WTC11 (cell line): ENCODE results near the gene ORM1. TPM values are rescaled to one million over a fixed set of nuclear protein-coding genes. Genes with fewer than 3 reads are reported as not detected.

Experiments used
- ATAC-seq: fragments of 200-7000 bp; cut with Tn5 transposase; 2 replicates; pipeline ENCODE4 v1.10.0; 2021; ENCODE audit warnings: mild to moderate bottlenecking, moderate library complexity
- CTCF ChIA-PET: fragments of 300-600 bp; sonication (Branson Sonifier 250); formaldehyde crosslinking; loops from one replicate; lab custom pipeline; 2021; ENCODE audit warnings: antibody characterized with exemption; lab: Charles Lee
- POLR2A ChIA-PET: fragments of 350-600 bp; sonication (Branson Sonifier 250); formaldehyde crosslinking; loops from one replicate; lab custom pipeline; 2021; ENCODE audit warnings: antibody characterized with exemption; lab: Charles Lee
- DNase-seq: peaks from one replicate; pipeline ENCODE4 v3.0.0; 2021; ENCODE audit warnings: low spot score
- H3K27ac Mint-ChIP-seq: 2 replicates; pipeline ENCODE4 v1.8.0; 2021; ENCODE audit warnings: mixed read lengths
- H3K27me3 Mint-ChIP-seq: 2 replicates; pipeline ENCODE4 v1.8.0; 2021; ENCODE audit warnings: low read depth, mild to moderate bottlenecking, moderate library complexity, mixed read lengths
- H3K36me3 Mint-ChIP-seq: 2 replicates; pipeline ENCODE4 v1.8.0; 2021; ENCODE audit warnings: mixed read lengths
- H3K4me1 Mint-ChIP-seq: 2 replicates; pipeline ENCODE4 v1.8.0; 2022; ENCODE audit warnings: mixed read lengths
- H3K4me3 Mint-ChIP-seq: 2 replicates; pipeline ENCODE4 v1.8.0; 2021; ENCODE audit warnings: mild to moderate bottlenecking, moderate library complexity, mixed read lengths
- H3K9me3 Mint-ChIP-seq: 2 replicates; pipeline ENCODE4 v1.8.0; 2021; ENCODE audit warnings: mixed read lengths
- ATF2 ChIP-seq: sonication (generic); formaldehyde crosslinking; IDR thresholded peaks from 2 replicates; pipeline ENCODE4 v1.8.1; 2022; ENCODE audit warnings: low read depth, missing genetic modification reagents, borderline replicate concordance
- ATF6 ChIP-seq: sonication (generic); formaldehyde crosslinking; IDR thresholded peaks from 2 replicates; pipeline ENCODE4 v1.8.1; 2023; ENCODE audit warnings: mild to moderate bottlenecking, missing genetic modification reagents
- CREB1 ChIP-seq: sonication (generic); formaldehyde crosslinking; IDR thresholded peaks from 2 replicates; pipeline ENCODE4 v1.8.0; 2023; ENCODE audit warnings: mild to moderate bottlenecking, missing genetic modification reagents
- E2F5 ChIP-seq: sonication (generic); formaldehyde crosslinking; IDR thresholded peaks from 2 replicates; pipeline ENCODE4 v1.8.1; 2022; ENCODE audit warnings: mild to moderate bottlenecking, moderate library complexity, missing genetic modification reagents
- ERG ChIP-seq: fragments of 250-450 bp; sonication (Bioruptor Pico); IDR thresholded peaks from 2 replicates; pipeline ENCODE4 v1.8.0; 2021; ENCODE audit warnings: mild to moderate bottlenecking
- ESRRA ChIP-seq: sonication (generic); formaldehyde crosslinking; IDR thresholded peaks from 2 replicates; pipeline ENCODE4 v1.8.1; 2022; ENCODE audit warnings: mild to moderate bottlenecking, missing genetic modification reagents, borderline replicate concordance
- FOXK1 ChIP-seq: sonication (generic); formaldehyde crosslinking; IDR thresholded peaks from 2 replicates; pipeline ENCODE4 v1.8.0; 2022; ENCODE audit warnings: mild to moderate bottlenecking, moderate library complexity, missing genetic modification reagents
- GRHL2 ChIP-seq: fragments of 250-450 bp; sonication (Bioruptor Pico); IDR thresholded peaks from 2 replicates; pipeline ENCODE4 v1.8.0; 2022; ENCODE audit warnings: mild to moderate bottlenecking, moderate library complexity; ENCODE audit not compliant: insufficient replicate concordance, severe bottlenecking
- HMGA2 ChIP-seq: fragments of 250-450 bp; sonication (Bioruptor Pico); IDR thresholded peaks from 2 replicates; pipeline ENCODE4 v1.4.0; 2021; ENCODE audit warnings: mild to moderate bottlenecking, moderate library complexity
- JAZF1 ChIP-seq: fragments of 250-450 bp; sonication (Bioruptor Pico); IDR thresholded peaks from 2 replicates; pipeline ENCODE4 v1.9.0; 2021; ENCODE audit warnings: moderate library complexity, mild to moderate bottlenecking, inconsistent platforms
- MAX ChIP-seq: sonication (generic); formaldehyde crosslinking; IDR thresholded peaks from 2 replicates; pipeline ENCODE4 v1.8.0; 2022; ENCODE audit warnings: mild to moderate bottlenecking, missing genetic modification reagents
- MLX ChIP-seq: sonication (generic); formaldehyde crosslinking; IDR thresholded peaks from 2 replicates; pipeline ENCODE4 v1.8.1; 2023; ENCODE audit warnings: mild to moderate bottlenecking, missing genetic modification reagents, moderate library complexity
- MYBL2 ChIP-seq: sonication (generic); formaldehyde crosslinking; IDR thresholded peaks from 2 replicates; pipeline ENCODE4 v1.8.1; 2023; ENCODE audit warnings: mild to moderate bottlenecking, moderate library complexity, missing genetic modification reagents
- PRRX2 ChIP-seq: fragments of 250-450 bp; sonication (Bioruptor Pico); IDR thresholded peaks from 2 replicates; pipeline ENCODE4 v1.8.0; 2021; ENCODE audit warnings: mild to moderate bottlenecking
- RELA ChIP-seq: sonication (generic); formaldehyde crosslinking; IDR thresholded peaks from 2 replicates; pipeline ENCODE4 v1.8.1; 2022; ENCODE audit warnings: missing genetic modification reagents, mild to moderate bottlenecking, borderline replicate concordance
- USF1 ChIP-seq: sonication (generic); formaldehyde crosslinking; IDR thresholded peaks from 2 replicates; pipeline ENCODE4 v1.8.0; 2022; ENCODE audit warnings: mild to moderate bottlenecking, missing genetic modification reagents
- ZMAT4 ChIP-seq: fragments of 250-450 bp; sonication (Bioruptor Pico); IDR thresholded peaks from 2 replicates; pipeline ENCODE4 v1.9.0; 2021; ENCODE audit warnings: mild to moderate bottlenecking
- ZNF121 ChIP-seq: sonication (generic); formaldehyde crosslinking; IDR thresholded peaks from 2 replicates; pipeline ENCODE4 v1.8.0; 2023; ENCODE audit warnings: missing genetic modification reagents
- ZNF425 ChIP-seq: fragments of 250-450 bp; sonication (Bioruptor Pico); conservative IDR thresholded peaks from 2 replicates; pipeline ENCODE4 v1.9.0; 2021; ENCODE audit warnings: mild to moderate bottlenecking
- total RNA-seq: library from RNA; stranded (reverse); gene quantifications from 3 replicates; pipeline ENCODE4 v1.2.3, GENCODE V29; 2021

Gene ORM1
- total RNA-seq, 1 experiment from 2014 or later, result 3.9 TPM

GRCh38 chr9:114309096-114309495 is 13.8 kb upstream of the ORM1 start:
- CTCF ChIA-PET, result interaction anchor here (1.0 to 1.5 kb wide), 2 partner anchors 154 to 214 kb away, joined by 3 to 4 read pairs; no protein-coding TSS in a partner anchor

GRCh38 chr9:114310471-114311450 is 12.1 kb upstream of the ORM1 start:
- Mint-ChIP-seq H3K36me3 (peaks cover 7% of the 10 kb centered on the region; the same call in 1 of the 2 replicates), H3K4me3 (no peak overlapping the region), H3K27ac (no peak overlapping the region), H3K4me1 (no peaks in the 10 kb centered on the region), H3K27me3 (no peaks in the 10 kb centered on the region), H3K9me3 (peaks cover 5% of the 10 kb centered on the region; the same call in 1 of the 2 replicates)
- no peak for ATAC-seq
- CTCF ChIA-PET, result interaction anchor here (1.2 kb wide), 1 partner anchor 155 kb away, joined by 3 read pairs; the partner anchor contains the start of gene COL27A1
- POLR2A ChIA-PET, result no interaction called here
- no peak for DNase-seq
- TF ChIP-seq ERG, result no peak
- no peak for TF ChIP-seq FOXK1
- TF ChIP-seq HMGA2 (CRISPR knock-in tag), result no peak
- no peak for TF ChIP-seq ATF6 (CRISPR knock-in tag)
- no peak for TF ChIP-seq ZNF425 (CRISPR knock-in tag)
- TF ChIP-seq MLX, result no peak
- TF ChIP-seq ZNF121, result no peak
- no peak for TF ChIP-seq CREB1
- TF ChIP-seq PRRX2 (CRISPR knock-in tag), result no peak
- no peak for TF ChIP-seq ESRRA (CRISPR knock-in tag)
- TF ChIP-seq GRHL2 (CRISPR knock-in tag), result no peak

More at GRCh38 chr9:114309096-114309495, 13.8 kb upstream of the ORM1 start:
- Mint-ChIP-seq H3K36me3 (peaks cover 10% of the 10 kb centered on the region), H3K27me3 (no peaks in the 10 kb centered on the region), H3K9me3 (no peaks in the 10 kb centered on the region), H3K4me3 (no peak overlapping the region), H3K27ac (no peak overlapping the region), H3K4me1 (0 out of 2 replicates have a peak, but pooled peaks cover 3% of the 10 kb centered on the region)
- DNase-seq, result no peak
- POLR2A ChIA-PET, result no interaction called here
- TF ChIP-seq E2F5 (no peak), MYBL2 (no peak), RELA (CRISPR knock-in tag) (no peak), ZMAT4 (CRISPR knock-in tag) (no peak), HMGA2 (CRISPR knock-in tag) (no peak), ATF2 (CRISPR knock-in tag) (no peak), USF1 (CRISPR knock-in tag) (no peak), MAX (CRISPR knock-in tag) (no peak), JAZF1 (CRISPR knock-in tag) (no peak)
- no peak for ATAC-seq
